Activated T-cell treated with anti-CD3 and anti-CD28 coated beads for 24 hours (primary cell): Measurements from ENCODE around the gene HDGFL3.
A peak's percentile ranks its signal among the peaks of the same experiment; 100 is the strongest.
"Not testable (repeated sequence)": the region's sequence is repeated elsewhere in the genome, so short reads cannot be mapped to it uniquely, and the experiment has no call there.

Experiments used
- DNase-seq: peaks from one replicate; pipeline ENCODE4 v3.0.0-alpha.2; 2020; ENCODE audit warnings: low read depth

Gene HDGFL3

GRCh38 chr15:83207660-83208366 lies at the start of gene HDGFL3:
Gene HDGFL3, minus strand, starts transcription at chr15:83207823. Its CDS starts 409 bp downstream, at chr15:83207414.
- no peak for DNase-seq

DNA sequence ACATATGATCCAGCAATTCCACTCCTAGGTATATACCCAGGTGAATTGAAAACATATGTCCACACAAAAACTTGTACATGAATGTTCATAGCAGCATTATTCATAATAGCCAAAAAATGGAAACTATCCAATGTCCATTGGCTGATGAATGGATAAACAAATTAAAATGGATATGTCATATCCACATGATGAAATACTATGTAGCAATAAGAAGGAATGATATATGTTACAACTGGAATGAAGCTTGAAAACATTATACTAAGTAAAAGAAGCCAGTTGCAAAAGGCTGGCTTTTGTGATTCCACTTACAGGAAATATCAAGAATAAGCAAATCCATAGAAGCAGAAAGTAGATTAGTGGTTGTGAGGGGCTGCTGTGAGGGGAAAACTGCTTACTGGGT lies 43.2 kb upstream of the HDGFL3 start:
- no peak for DNase-seq

DNA sequence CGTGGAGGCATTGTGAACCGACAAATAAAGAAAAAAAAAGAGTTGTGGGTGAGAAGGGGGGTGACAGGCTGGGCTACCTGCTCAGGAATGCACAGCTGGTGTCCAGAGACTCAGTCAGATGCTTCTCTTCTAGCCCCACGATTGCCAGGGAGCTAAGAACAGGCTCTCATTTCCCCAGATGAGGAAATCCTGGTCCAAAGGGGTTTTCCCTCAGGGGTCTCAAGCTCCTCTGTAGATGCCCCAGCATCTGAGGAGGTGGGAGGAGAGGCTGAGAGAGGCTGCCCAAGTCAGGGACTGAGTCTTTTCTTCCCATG lies 41.4 kb upstream of the HDGFL3 start:
- no peak for DNase-seq

GRCh38 chr15:83248151-83249029 lies 40.8 kb upstream of the HDGFL3 start:
- peak; percentile 15 for DNase-seq

GRCh38 chr15:83243634-83244033 lies 36.0 kb upstream of the HDGFL3 start:
- DNase-seq: no peak

DNA sequence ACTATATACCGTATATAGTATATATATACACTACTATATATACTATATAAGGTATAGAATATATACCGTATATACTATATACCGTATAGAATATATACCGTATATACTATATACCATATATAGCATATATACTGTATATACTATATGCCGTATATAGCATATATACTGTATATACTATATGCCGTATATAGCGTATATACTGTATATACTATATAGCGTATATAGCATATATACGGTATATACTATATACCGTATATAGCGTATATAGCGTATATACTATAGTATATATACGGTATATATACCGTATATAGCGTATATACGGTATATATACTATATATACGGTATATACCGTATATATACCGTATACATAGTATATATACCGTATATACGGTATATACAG lies 22.6 kb upstream of the HDGFL3 start:
- DNase-seq: no peak

DNA sequence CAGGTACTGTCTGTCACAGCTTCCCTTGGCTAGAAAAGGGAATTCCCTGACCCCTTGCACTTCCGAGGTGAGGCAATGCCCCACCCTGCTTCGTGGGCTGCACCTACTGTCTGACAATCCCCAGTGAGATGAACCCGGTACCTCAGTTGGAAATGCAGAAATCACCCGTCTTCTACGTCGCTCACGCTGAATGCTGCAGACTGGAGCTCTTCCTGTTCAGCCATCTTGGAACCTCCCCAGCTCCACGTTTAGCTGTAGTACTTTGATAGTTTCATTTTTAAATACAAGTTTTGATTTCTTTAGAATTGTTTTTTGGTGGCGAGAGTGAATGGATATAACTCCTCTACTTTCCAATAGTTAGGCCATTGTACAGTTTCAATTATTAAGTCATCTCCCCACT lies 17.8 kb upstream of the HDGFL3 start:
- DNase-seq: no peak

- not testable (repeated sequence) for DNase-seq
Measured at GRCh38 chr15:83221781-83222180, 14.2 kb upstream of the HDGFL3 start.

DNA sequence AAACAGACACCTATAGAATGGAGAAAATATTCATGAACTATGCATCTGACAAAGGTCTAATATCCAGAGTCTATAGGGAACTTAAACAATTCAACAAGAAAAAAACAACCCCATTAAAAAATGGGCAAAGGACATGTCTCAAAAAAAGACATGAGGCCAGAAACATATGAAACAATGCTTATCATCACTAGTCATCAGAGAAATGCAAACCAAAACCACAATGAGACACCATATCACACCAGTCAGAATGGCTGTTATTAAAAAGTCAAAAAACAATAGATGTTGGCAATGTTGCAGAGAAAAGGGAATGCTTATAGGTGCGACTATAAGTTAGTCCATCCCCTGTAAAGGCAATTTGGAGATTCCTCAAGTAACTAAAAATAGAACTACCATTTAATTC lies 11.4 kb upstream of the HDGFL3 start:
- no peak for DNase-seq

GRCh38 chr15:83215306-83215705 lies 7.7 kb upstream of the HDGFL3 start:
- no peak for DNase-seq

DNA sequence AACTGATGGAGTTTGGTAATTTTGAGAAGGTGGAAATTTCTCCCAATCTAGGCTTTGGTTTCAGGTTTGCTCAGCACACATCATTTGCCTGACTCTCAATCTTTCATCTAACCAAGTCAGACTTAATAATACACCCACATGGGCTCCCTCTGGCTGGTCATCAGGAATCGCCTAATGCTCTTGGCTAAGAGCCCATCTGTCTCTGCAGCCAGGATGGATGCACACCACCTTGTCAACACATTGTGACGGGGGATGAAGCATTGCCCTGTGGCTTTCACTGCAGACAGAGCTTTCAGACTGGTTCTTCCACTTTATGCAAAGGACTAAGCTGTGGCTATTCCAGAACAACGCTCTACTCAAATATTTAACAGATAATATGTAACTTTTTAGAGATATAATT lies 3.0 kb upstream of the HDGFL3 start:
- DNase-seq: no peak

- no peak for DNase-seq
Measured at GRCh38 chr15:83209333-83209732, 1.7 kb upstream of the HDGFL3 start.

GRCh38 chr15:83208367-83208661 lies 691 bp upstream of the HDGFL3 start:
- DNase-seq: no peak

DNA sequence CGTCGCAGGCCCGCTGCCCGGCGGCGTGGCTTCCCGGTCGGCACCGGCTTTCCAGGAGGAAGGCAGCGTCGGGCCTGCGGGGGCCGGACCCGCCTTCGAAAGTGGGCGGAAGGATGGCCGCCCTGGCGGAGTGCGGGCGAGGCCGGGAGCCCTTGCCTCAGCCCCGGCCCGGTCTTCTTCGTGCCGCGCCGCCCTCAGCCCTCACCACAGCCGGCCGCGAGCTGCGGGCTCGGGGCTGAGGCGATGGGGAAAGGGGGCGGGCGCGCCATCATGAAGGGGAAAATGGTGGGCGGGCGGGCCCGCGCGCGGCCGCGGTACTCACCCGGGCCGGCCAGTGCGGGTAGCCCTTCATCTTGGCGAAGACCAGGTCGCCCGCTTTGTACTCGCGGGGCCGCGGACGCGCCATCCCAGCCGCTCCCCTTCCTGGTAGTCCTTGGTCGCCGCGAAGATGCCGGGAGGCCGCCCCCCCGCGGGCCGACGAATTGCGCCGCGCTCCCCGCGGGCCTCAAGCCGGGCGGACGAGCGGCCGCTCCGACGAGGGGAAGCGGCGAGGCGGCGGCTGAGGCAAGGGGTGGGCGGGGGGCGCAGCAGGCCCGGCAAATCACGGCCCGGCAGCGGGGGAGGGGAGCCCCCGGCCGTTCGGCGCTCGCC lies 489 bp downstream of the HDGFL3 start:
- DNase-seq: no peak

DNA sequence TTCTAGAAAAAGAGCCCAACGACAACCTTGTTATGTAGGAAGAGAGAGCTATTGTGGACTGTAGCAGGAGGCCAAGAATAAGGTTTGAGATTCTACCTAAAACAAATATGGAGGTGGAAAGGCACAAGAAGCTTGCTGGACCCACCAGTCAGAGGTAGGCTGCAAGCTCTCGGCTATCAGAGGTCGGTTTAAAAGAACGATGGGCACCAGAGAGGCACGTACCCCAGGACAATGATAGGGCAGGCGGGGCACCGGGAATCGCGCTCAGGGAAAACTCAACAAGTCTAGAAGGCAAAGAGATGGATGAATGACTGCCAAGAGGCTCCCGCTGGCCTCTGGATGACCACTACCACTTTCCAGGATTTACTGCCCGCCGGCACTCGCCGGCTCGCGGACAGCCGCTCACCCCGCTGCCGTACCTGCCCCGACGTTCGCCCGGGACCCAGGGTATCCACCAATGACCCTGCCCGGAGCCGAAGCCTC lies 1.1 kb downstream of the HDGFL3 start:
- DNase-seq: no peak

DNA sequence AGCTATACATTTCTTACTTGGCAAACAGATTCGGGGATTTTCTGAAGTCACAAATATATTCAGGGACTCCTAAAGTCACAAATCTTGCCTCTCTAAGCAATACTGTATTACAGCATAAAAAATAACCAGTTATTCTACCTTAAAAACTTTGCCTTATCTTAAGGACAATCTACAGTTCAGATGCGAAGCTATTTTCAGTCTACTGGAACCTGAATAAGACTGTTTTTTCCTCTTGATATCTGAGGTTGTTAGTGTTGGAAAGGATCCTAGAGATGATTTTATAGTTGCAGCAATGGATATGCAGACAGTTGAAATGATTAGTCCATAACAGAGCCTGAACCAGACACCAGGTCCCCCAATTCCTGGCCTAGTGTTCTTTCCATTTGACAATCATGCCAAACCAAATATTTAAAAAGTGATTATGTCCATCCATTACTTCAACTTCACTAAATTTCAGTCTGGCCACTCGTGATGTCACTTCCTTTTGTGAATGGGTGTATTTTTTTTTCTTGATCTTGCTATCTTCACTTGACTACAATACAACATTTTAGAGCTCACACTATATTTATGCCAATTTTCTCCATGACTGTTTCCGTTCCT lies 1.8 kb downstream of the HDGFL3 start:
- no peak for DNase-seq

DNA sequence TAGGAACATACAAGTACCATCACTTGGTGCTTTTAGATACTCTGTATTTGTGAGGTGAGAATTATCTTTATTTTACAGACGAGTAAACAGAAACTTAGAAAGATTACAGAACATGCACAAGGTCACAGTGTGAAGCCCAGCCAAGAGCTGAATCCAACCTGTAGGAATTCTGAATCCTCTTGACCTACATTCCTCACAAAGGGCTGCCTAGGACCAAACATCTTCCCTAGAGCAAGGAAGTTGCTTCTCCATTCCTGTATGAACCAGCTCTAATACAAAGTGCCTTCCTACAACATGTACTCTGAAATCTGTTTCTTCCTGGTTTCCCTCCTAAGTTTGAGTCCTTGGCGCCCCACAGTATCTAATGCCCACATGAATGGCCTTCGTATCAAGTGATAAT lies 2.9 kb downstream of the HDGFL3 start:
- no peak for DNase-seq

GRCh38 chr15:83203543-83203942 lies 4.1 kb downstream of the HDGFL3 start:
- no peak for DNase-seq

DNA sequence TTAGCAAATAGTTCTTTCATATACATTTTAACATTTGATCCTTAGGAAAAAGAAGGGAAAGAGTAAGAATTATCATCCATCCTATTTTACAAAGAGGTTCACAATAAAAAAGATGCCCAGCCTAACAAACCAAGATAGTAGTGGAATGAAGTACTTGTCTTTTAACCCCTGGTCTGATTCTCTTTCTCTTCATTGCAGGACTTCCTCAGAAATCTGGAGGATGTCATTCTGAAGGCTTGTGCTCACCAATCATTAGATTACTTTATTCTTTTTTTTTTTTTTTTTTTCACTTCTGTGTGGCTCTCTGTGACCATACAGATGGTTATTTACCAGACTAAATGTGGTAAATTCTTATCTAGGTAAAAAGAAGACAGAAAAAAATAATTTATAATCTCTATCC lies 7.0 kb downstream of the HDGFL3 start:
- DNase-seq: no peak

- DNase-seq: no peak
Measured at GRCh38 chr15:83200162-83200561, 7.5 kb downstream of the HDGFL3 start.

GRCh38 chr15:83199288-83199687 lies 8.3 kb downstream of the HDGFL3 start:
- no peak for DNase-seq

DNA sequence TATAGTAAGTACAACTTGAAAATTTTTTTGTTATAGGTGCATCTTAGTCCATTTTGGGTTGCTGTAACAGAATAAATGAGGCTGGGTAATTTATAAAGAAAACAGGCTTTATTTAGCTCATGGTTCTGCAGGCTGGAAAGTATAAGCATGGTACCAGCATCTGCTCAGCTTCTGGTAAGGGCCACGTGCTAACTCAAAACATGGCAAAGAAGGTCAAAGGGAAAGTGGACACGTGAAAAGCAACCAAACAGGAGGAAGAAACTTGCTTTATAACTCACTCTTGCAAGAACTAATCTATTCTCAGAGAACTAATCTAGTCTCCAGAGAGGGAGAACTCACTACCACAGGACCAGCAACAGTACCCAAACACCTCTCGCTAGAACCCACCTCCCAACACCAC lies 9.1 kb downstream of the HDGFL3 start:
- DNase-seq: no peak

- no peak for DNase-seq
Measured at GRCh38 chr15:83194528-83194927, 13.1 kb downstream of the HDGFL3 start.
